H1 (cell line): ENCODE results near the gene COLEC12. TPM values are rescaled to one million over a fixed set of nuclear protein-coding genes. Genes with fewer than 3 reads are reported as not detected.

Experiments used
- CHD7 ChIP-seq: fragments of 300-600 bp; sonication (generic); IDR thresholded peaks from 2 replicates; pipeline ENCODE4 v1.7.1; 2012; ENCODE audit warnings: low read length, moderate library complexity, mild to moderate bottlenecking, inconsistent platforms; ENCODE audit not compliant: insufficient replicate concordance
- RBBP5 ChIP-seq: IDR thresholded peaks from 2 replicates; pipeline ENCODE4 v1.7.1; 2012; ENCODE audit warnings: low read depth, mild to moderate bottlenecking, inconsistent platforms, low read length, moderate library complexity, borderline replicate concordance
- polyA plus RNA-seq, 7 experiments: library from polyadenylated mRNA; depleted of rRNA in 3 of 7; stranded (reverse) in 5 of 7; unstranded in 2 of 7; fragments of >200 nt in 5 of 7; fragments of 200-250 nt in 2 of 7; gene quantifications; 1 replicate in 5 of 7; 2 replicates in 1 of 7; 4 replicates in 1 of 7; pipeline versions ENCODE4 v1.2.1 to v1.2.3, GENCODE V29; 2011 to 2013; ENCODE audit warnings: missing spikeins in 2 of 7, mixed read lengths in 2 of 7
- total RNA-seq: library from RNA; stranded (reverse); fragmentation: NEBNext Ultra II Directional; extraction: Animal tissue kit (Norgen Biotek cat#: 25700); gene quantifications from 2 replicates; pipeline ENCODE4 v1.2.1, GENCODE V29; 2021

The COLEC12 gene
- total and polyA plus RNA-seq, 2 of the 8 experiments (the other 6 are each of a cell fraction or from before 2014, with no cell fraction given) = 0.44 to 2.3 TPM

- TF ChIP-seq CHD7 (no peak), RBBP5 (no peak)
Observed at GRCh38 chr18:506801-507200, 6.3 kb upstream of the COLEC12 start (continued).
